ENCODE measurements around the gene ANKZF1. TPM values are rescaled to one million over a fixed set of nuclear protein-coding genes. Genes with fewer than 3 reads are reported as not detected.

ANKZF1 gene
- total RNA-seq, 8 experiments from 2014 or later: 24.3 to 78.1 (median 48.1) TPM

DNA sequence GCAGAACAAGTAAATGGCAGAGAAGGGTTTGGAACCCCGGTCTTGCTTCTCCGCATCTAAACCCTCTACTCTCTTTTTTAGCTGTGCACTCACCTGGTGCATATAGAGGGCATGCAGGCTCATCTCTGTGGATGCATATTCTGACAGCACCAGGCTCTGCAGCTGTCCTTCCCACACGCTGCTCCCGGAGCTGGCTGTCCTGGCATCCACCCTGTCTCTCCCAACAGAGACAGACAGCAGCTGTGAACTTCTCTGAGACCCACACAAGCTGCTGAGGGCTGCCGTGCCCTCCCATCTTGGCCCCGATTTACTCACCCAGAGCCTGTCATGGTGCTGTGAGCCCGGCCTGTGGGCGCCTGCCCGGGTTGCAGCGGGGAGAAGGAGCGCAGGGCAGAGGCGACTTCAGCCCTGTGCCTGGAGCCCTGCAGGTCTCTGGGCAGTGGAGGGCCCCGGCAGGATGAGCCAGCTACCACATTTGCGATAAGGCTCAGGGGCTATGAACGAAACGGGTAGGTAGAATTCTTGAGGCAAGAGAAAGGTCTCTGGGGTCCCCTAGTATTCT, 7.6 kb upstream of the ANKZF1 start:
- Histone ChIP-seq H3K4me3 (no peak overlapping the region), H3K27ac (no peak overlapping the region), H3K4me1 (replicated peaks in 1 of 2) (peaks cover 11 to 12% of the 10 kb centered on the region in 2 donors)
- in situ Hi-C loops (cut with MboI; ENCODE audit: low pct_unique_long_range_greater_than_20kb in 2 of 9, low sequenced_read_pairs in 9 of 9, unreplicated experiment in 9 of 9): no loop called here
- 80 to 100% (median 92%) methylated on average over 1 to 5 of the region's 16 CpGs; no CpG with 5 or more reads in 2 of the 10 experiments for WGBS, 10 experiments
- ATAC-seq (replicated peaks in 6 of 8): no peak

DNA sequence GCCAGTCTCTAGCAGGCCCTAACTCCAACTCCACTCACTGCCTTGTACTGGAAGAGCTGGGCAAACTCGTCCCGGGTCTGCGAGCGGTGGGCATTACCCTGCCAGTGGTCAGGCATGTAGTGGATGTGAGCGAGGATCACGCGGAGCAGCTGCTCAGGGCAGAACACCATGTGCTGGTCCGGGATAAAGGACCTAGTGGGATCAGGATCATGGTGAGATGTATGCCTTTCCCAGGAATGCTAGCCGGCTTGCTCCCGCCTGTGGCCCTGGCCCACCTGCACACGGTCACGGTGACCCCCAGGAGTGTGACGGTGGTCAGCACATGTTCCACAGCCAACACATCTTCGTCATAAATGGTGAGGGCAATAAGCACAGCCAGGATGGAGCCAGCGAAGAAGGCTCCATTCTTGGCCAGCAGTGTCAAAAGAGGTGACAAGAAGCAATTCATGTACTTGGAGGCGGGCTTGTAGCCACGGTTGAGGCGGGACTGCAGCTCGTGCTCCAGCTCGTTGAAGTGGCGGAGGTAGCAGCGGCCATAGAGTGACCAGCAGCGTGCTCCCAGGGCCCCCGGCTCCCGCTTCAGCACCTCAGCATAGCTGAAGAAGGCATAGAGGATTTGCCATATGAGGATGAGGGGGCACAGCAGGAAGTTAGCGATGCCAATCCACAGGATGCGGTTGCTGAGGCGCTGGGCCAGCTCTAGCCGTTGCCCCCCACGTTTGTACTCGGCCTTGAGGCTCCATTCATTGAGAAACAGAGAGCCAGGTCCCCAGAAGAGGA, 5.6 kb upstream of the ANKZF1 start:
- WGBS, 10 experiments: 81 to 100% (median 92%) methylated on average over 3 to 21 of the region's 31 CpGs; no CpG with 5 or more reads in 2 of the 10 experiments
- in situ Hi-C loops (cut with MboI; ENCODE audit: low pct_unique_long_range_greater_than_20kb in 2 of 9, low sequenced_read_pairs in 9 of 9, unreplicated experiment in 9 of 9): no loop called here
- Histone ChIP-seq H3K4me3 (no peak overlapping the region), H3K4me1 (replicated peaks in 1 of 2) (peaks cover 16% of the 10 kb centered on the region in 2 donors), H3K27ac (no peak overlapping the region)
- no peak for ATAC-seq (replicated peaks in 6 of 8)

DNA sequence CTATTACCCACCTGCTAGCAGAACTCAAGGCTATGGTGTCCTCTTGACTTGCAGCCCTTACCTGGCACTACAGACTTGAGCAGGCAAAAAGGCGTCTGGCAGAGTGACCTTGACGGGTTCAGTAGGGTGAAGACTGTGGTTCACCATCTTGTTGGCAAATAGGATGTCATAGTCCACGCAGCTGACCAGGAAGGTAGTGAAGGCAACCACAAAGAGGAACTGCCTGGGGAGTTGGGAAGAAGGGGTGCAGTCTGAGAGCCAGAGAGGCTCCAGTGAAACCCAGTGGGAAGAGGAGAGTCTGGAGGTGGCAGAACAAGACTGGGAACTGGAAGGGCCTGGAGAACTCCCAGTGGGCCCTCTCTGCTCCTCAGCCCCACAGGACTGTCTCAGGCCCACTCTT, 4.3 kb upstream of the ANKZF1 start:
- Histone ChIP-seq H3K27ac (no peak overlapping the region), H3K4me1 (replicated peaks in 1 of 2) (peaks cover 10 to 11% of the 10 kb centered on the region in 2 donors), H3K4me3 (no peak overlapping the region)
- WGBS, 10 experiments: 80 to 100% (median 98%) methylated on average over 1 to 3 of the region's 3 CpGs; no CpG with 5 or more reads in 2 of the 10 experiments
- ATAC-seq (replicated peaks in 6 of 8): no peak
- in situ Hi-C loops (cut with MboI; ENCODE audit: low pct_unique_long_range_greater_than_20kb in 2 of 9, low sequenced_read_pairs in 9 of 9, unreplicated experiment in 9 of 9): no loop called here

DNA sequence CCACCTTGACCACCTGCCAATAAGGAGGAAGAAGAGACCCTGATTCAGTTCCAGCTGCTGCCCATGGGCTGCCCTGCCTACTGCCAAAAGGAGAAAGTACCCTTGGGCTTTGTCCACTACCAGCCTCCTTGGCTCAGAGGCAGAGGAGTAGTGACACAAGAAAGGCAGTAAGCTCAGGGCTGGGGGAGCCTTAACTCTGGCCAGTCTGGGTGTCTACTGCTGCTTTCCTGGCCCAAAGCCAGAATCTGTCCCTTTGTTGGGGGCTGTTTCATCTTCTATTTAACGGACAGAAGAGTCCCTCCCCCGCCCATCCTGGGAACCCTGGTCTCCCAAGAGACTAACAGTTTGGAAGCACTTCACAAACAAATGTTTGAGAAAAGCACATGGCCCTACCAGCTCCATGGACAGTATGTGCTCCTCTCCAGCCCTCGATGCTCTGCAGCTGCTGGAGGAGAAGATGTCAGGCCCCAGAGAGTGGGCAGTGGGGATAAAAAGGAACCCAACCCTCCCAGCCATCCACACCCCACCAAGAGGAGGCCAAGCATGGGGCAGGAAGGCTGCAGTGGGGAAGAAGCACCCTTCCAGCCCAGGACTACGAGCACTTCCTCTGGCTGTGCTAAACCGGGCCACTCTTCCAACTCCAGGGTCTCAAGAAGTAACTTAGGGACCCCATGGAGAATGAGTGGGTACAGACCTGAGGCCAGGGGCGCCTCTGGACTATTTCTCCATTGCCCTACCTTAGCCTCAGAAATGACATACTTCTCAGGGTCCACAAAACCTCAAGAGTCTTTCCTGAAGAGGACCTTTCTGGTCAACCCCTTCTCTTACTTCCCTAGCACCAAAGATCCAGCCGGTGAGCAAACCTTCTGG, 1.3 kb upstream of the ANKZF1 start:
- in situ Hi-C loops (cut with MboI; ENCODE audit: low pct_unique_long_range_greater_than_20kb in 2 of 9, low sequenced_read_pairs in 9 of 9, unreplicated experiment in 9 of 9): no loop called here
- WGBS, 10 experiments: 0 to 100% (median 45%) methylated on average over 1 to 5 of the region's 7 CpGs; no CpG with 5 or more reads in 2 of the 10 experiments
- no peak for ATAC-seq (replicated peaks in 6 of 8)
- Histone ChIP-seq H3K4me3 (peak overlapping the region; percentile 55 to 90 (median 87)), H3K4me1 (replicated peaks in 1 of 2) (peaks cover 17 to 18% of the 10 kb centered on the region in 2 donors), H3K27ac (peak overlapping the region; percentile 92 to 95)

DNA sequence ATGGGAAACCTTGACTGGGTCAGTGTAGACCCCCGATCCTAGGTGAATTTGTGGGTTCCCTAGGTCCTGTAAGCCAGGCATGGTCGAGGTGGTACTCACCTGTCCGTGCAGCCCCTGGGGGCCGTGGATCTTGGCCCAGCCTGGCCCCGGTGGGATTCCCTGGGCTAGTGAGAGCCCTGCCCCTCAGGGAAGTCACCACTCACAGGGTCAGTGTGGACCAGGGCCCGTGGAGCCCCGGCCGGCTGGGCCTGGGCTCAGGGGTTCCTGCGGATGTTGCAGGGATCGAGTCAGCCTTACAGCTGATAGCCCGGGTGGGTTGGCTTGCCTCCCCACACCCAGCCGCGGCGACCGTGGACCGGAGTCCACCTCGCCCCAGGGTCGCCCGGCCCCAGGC, 698 bp upstream of the ANKZF1 start:
- Histone ChIP-seq H3K27ac (peak overlapping the region; percentile 92 to 95), H3K4me1 (replicated peaks in 1 of 2) (peaks cover 17 to 18% of the 10 kb centered on the region in 2 donors), H3K4me3 (peak overlapping the region; percentile 55 to 90 (median 87))
- in situ Hi-C loops (cut with MboI; ENCODE audit: low pct_unique_long_range_greater_than_20kb in 2 of 9, low sequenced_read_pairs in 9 of 9, unreplicated experiment in 9 of 9): no loop called here
- 0 to 20% (median 0%) methylated on average over 1 to 4 of the region's 19 CpGs; no CpG with 5 or more reads in 6 of the 10 experiments for WGBS, 10 experiments
- ATAC-seq (replicated peaks in 6 of 8): peak in 2 of 8 experiments; percentile 10 to 12

DNA sequence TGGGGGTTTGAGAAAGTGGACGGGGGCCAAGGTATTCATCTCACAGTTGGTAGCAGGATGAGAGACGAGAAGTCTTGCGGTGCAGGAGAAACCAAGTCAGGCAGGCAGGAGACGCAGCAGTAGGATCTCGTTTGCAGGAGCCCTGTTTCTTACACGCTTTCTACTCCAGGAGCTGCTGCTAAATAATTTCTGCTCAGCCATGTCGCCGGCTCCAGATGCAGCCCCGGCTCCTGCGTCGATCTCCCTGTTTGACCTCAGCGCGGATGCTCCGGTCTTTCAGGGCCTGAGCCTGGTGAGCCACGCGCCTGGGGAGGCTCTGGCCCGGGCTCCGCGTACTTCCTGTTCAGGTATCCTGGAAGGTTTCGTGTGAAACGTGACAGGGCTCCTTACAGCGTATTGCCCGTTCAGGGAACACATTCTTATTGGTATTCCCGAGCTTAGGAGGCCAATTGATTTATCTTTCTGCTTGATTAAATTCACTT, 494 bp downstream of the ANKZF1 start:
- peak in 5 of 8 experiments; percentile 1 to 14 (median 6) for ATAC-seq (replicated peaks in 6 of 8)
- peaks cover 17 to 18% of the 10 kb centered on the region in 2 donors for H3K4me1 ChIP-seq (replicated peaks in 1 of 2)
- peak overlapping the region; percentile 62 to 68 for H3K27ac ChIP-seq
- WGBS, 10 experiments: 0 to 10% (median 2%) methylated on average over 2 to 20 of the region's 24 CpGs; no CpG with 5 or more reads in 2 of the 10 experiments
- H3K4me3 ChIP-seq: peak overlapping the region; percentile 55 to 90 (median 87)
- in situ Hi-C loops (cut with MboI; ENCODE audit: low pct_unique_long_range_greater_than_20kb in 2 of 9, low sequenced_read_pairs in 9 of 9, unreplicated experiment in 9 of 9): no loop called here

DNA sequence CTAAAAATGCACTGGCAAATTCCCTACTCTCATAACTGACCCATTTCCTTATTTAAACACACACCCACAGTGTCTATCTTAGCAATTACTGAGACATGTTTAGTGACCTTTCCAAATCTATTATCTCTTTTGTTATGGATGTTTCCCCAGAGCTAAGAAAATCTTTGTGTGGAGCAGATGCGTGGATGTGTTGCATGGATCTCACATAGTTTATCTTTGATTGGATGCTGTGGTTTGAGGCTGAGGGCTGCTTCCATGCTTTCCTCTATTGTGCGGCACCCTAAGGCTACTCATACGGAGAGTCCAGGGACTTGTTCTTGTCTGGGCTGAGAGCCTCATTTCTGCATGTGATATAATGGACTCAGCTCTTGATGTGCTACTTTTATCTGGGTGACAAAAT, 4.7 kb downstream of the ANKZF1 start:
- 80 to 100% (median 88%) methylated on average over 1 to 3 of the region's 3 CpGs; no CpG with 5 or more reads in 4 of the 10 experiments for WGBS, 10 experiments
- ATAC-seq (replicated peaks in 6 of 8): no peak
- in situ Hi-C loops (cut with MboI; ENCODE audit: low pct_unique_long_range_greater_than_20kb in 2 of 9, low sequenced_read_pairs in 9 of 9, unreplicated experiment in 9 of 9): no loop called here
- H3K4me3 ChIP-seq: no peak overlapping the region
- no peak overlapping the region for H3K27ac ChIP-seq
- H3K4me1 ChIP-seq (replicated peaks in 1 of 2): peaks cover 6 to 8% of the 10 kb centered on the region in 2 donors

DNA sequence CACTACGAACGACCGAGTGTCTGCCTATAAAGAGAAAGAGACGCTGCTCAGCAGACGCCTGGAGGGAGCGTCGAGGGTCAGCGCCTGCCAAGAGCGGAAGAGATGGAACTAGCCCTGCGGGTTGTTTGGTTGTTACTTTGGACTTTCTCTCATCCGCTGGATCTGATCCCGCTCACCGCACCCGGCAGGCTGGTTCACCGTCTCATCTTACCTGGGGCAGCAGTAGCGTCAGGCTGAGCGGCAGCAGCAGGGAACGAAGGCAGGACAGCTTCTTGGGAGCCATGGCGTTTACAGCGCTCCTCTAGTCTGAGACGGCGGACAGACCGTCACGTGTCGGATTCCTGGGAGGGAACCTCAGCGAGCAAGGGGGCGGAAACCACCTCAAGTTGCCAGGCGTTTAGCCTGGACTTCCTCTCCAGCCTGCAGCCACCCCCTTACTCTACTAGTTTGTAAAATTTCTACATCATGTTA, 13.7 kb downstream of the ANKZF1 start:
- H3K27ac ChIP-seq: no peak overlapping the region
- no peak overlapping the region for H3K4me3 ChIP-seq
- in situ Hi-C loops (cut with MboI; ENCODE audit: low pct_unique_long_range_greater_than_20kb in 2 of 9, low sequenced_read_pairs in 9 of 9, unreplicated experiment in 9 of 9): no loop called here
- ATAC-seq (replicated peaks in 6 of 8): no peak
- WGBS, 10 experiments: 47 to 86% (median 81%) methylated on average over 1 to 12 of the region's 28 CpGs; no CpG with 5 or more reads in 4 of the 10 experiments
- peaks cover 13 to 15% of the 10 kb centered on the region in 2 donors for H3K4me1 ChIP-seq (replicated peaks in 1 of 2)

DNA sequence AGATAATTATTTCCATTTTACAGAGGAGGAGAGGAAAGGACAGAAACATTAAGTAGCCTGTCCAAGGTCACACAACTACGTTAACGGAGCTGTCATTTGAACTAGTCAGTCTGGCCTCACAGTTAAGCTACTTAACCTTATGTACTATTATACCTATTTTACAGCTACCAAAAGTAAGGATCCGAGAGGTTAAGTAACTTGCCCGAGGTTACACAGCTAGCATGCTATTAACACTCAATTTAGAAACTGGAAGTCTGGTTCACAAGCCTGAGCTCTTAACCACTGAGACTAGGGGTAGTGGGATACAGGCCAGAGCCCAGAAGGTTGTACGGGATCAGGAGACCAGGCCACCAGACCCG, 15.2 kb downstream of the ANKZF1 start:
- Histone ChIP-seq H3K4me1 (replicated peaks in 1 of 2) (peaks cover 22 to 25% of the 10 kb centered on the region in 2 donors), H3K27ac (peak overlapping the region; percentile 87 to 95), H3K4me3 (peak overlapping the region; percentile 59 to 93 (median 73))
- WGBS, 10 experiments: 0 to 92% (median 40%) methylated on average over 1 to 5 of the region's 6 CpGs; no CpG with 5 or more reads in 3 of the 10 experiments
- no peak for ATAC-seq (replicated peaks in 6 of 8)
- in situ Hi-C loops (cut with MboI; ENCODE audit: low pct_unique_long_range_greater_than_20kb in 2 of 9, low sequenced_read_pairs in 9 of 9, unreplicated experiment in 9 of 9): no loop called here

DNA sequence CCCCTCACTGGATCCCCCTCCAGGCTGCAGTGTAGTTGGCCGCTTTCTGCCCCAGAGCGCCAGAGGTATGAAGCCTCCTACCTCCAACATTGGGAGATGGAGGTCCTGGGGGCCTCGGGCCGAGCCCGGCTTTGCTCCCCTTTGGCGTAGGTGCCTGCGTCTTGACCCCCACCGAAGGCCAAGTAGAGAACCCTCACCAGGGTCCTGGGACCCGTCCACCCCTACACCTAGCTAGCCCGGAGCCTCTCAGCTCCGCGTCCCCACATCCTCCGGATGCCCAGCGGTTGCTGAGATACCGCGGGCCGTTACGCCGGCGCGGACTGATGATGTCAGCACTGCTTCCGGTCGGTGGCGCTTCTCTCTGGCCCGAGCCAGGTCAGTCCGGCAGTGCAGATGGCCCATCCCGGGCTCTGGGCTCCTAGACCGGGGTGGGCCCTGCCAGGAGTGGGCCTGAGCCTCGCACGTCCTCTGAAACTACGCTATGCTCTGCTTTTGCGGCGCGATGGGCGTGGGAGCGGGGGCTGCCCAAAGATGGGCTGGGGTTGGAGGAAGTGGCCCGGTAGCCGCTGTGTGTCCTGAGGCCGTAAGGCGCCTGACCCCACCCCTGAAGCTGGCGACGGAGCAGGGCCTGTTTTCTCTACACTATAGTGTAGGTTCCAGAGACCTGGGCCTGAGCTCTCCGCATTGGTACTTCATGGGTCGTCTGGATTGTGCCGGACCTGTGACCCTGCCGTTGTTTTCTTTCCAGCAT, 15.7 kb downstream of the ANKZF1 start, which contains the start of the genes GLB1L and STK16:
GLB1L (minus strand) TSS at position 297 of the 751 bp plus-strand sequence. CDS start 1,871 bp downstream, outside the sequence.
STK16 (plus strand) TSS at position 332 of the 751 bp plus-strand sequence. CDS start 521 bp downstream, outside the sequence.
- whole genome bisulfite sequencing, 10 experiments: 0% methylated on average over 1 to 9 of the region's 46 CpGs; no CpG with 5 or more reads in 6 of the 10 experiments

DNA sequence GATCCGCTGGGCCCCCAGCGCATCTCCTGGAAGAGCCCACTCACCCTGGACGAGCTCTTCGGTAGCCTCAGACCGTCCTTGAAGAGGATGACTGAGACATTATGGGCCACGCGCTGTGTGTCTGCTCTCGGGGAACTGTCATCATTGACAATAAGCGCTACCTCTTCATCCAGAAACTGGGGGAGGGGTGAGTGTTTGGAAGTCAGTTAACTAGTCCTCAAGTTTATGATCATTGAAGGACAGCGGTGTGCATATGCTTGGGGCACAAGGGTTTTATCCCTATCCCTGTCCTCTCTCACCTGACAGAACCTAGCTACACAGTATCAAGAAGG, 16.3 kb downstream of the ANKZF1 start:
- 0 to 20% (median 9%) methylated on average over 1 to 6 of the region's 10 CpGs; no CpG with 5 or more reads in 6 of the 10 experiments for WGBS, 10 experiments
- Histone ChIP-seq H3K4me1 (replicated peaks in 1 of 2) (peaks cover 24 to 29% of the 10 kb centered on the region in 2 donors), H3K27ac (peak overlapping the region; percentile 87 to 95), H3K4me3 (peak overlapping the region; percentile 59 to 93 (median 73))
- in situ Hi-C loops (cut with MboI; ENCODE audit: low pct_unique_long_range_greater_than_20kb in 2 of 9, low sequenced_read_pairs in 9 of 9, unreplicated experiment in 9 of 9): no loop called here
- ATAC-seq (replicated peaks in 6 of 8): peak in 2 of 8 experiments; percentile 3 to 6

More for the DNA sequence above, 15.7 kb downstream of the ANKZF1 start, which contains the start of the genes GLB1L and STK16:
- Histone ChIP-seq H3K4me3 (peak within 1 kb of the TSS; percentile 59 to 93 (median 73)), H3K4me1 (replicated peaks in 1 of 2) (peaks cover 24 to 29% of the 10 kb centered on the region in 2 donors), H3K27ac (peak within 1 kb of the TSS; percentile 87 to 95)
- in situ Hi-C loops (cut with MboI; ENCODE audit: low pct_unique_long_range_greater_than_20kb in 2 of 9, low sequenced_read_pairs in 9 of 9, unreplicated experiment in 9 of 9): no loop called here
- peak; percentile 74 to 95 (median 84) for ATAC-seq (replicated peaks in 6 of 8)
